ENCODE measurements around the gene PDE4B.

PDE4B gene

DNA sequence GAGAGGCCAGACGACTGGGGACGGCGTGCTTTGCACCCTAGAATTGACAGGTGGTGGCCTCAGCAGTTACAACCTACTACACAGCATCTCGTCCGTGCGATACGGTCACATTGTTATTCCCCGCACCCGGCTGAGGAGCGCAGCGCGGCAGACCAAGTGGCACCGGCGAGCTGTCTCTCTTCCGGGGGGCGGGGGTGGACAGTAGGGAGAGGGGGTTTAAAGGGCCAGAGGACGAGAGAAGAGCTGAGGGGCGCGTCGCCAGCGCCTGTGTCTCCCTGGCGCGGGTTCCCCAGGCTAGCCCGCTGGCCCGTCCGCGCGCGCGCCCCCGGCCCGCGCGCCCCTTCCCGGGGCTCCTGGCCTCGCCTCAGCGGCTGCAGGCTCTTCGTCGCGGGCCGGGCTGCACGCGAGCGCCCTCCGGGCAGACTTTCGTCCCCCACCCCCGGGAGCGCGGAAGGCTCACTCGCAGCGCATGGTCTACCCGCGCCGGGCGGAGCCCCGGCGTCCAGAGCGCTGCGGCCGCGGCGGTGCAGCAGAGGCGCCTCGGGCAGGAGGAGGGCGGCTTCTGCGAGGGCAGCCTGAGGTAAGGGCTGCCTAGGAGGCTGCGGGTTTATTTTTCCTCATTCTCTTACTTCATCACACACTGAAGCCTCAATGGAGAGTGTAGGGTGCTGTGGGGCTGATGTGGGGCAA is at the start of gene PDE4B:
TSS of gene PDE4B (plus strand) at position 227 of the 690 bp plus-strand sequence.
- no peak for DNase-seq (ENCODE audit: low read depth)

DNA sequence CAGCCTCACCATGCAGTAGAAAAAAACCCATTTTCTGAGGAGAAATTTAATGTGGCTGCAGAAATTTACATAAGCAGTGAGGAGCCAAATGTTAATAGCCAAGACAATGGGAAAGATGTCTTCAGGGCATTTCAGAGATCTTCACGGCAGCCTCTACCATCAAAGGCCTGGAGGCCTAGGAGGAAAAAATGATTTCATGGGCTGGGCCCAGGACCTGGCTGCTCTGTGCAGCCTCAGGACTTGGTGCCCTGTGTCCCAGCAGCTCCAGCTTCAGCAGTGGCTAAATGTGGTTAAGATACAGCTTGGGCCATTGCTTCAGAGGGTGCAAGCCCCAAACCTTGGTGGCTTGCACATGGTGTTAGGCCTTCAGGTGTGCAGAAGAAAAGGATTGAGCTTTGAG is 48.0 kb upstream of the PDE4B start:
- no peak for DNase-seq (ENCODE audit: low read depth)

DNA sequence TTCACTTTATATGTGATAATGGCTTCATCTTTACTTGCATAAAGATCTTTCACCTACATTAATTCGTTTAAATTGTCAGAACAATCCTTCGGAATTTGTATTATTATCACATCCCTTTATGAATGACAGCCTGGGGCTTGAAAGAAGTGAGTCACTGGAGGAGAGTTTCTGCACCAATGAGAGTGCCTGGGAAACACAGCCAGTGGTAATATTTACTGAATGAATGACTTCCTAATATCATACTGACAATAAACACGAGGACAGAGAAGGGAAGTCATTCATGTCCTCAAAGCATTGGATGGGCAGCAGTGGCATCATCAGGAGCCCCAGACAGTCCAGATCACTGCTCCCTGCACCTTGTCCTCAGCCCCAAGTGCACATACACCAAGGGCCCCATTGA is 40.7 kb upstream of the PDE4B start:
- DNase-seq (ENCODE audit: low read depth), result no peak

DNA sequence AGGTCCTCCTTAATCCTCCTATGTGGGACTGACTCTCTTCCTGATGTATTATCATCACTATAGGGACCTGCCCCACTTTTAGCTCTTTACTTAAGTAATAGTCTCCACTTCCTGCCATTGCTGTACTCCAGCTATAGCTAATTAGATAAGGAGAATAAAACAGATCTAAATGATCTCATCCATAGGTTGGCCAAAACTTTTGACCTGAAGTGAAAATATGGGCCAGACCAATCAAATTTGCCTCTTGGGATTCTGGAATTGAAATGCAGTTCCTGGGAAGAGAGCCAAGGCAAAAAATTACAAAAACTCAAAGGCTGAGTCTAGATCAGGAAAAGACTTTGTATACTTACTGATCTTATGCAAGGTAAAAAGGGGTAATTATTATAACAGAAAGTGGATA is 36.1 kb upstream of the PDE4B start:
- DNase-seq (ENCODE audit: low read depth), result no peak

DNA sequence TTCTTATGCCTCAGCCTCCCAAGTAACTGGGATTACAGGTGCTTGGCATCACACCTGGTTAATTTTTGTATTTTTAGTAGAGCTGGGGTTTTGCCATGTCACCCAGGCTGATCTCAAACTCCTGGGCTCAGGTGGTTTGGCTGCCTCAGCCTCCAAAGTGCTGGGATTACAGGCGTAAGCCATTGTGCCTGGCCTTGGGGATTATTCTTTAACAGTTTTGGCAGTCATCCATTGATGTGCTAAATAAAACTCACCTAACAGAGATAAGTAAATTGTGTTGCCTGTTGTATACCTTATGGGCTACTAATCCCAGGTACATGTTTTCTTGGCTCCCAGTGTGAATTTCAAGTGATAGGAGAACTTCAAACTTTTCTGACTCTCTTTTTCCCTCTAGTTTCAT is 35.2 kb upstream of the PDE4B start:
- no peak for DNase-seq (ENCODE audit: low read depth)

DNA sequence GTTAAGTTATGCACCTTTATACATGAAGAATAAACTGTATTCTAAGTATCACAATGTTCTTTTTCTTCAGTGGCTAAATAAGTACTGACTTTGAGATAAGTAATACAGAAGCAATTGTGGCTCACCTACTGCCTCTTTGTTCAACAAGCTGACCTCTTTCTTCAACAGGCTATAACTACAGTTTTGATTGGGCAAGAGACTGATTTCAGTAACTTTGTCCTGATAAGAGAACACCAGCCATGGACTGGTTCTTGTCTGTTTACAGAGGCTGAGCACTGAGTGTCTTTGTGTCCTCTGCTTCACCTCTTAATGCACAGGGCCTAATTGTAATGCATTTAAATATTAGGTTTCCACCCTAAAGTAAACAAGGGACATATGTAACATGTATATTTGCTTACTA is 34.6 kb upstream of the PDE4B start:
- no peak for DNase-seq (ENCODE audit: low read depth)

DNA sequence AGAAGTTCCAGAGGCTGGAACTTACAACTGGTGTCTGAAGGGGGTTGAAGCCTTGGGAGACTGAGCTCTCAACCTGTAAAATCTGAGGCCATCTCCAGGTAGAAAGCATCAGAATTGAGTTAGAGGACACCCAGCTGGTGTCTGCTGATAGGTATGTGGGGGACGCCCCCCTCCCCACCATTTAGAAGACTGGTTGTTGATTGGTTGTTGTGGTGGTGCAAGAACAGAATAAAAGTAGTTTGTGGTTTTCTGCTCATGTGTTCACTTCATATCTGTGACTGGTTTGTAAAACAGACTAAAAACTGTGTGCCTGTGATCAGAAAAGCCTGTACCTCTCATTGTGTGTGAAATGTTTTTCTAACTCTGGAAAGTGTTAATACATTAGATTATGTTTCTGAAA is 33.2 kb upstream of the PDE4B start:
- DNase-seq (ENCODE audit: low read depth), result no peak

DNA sequence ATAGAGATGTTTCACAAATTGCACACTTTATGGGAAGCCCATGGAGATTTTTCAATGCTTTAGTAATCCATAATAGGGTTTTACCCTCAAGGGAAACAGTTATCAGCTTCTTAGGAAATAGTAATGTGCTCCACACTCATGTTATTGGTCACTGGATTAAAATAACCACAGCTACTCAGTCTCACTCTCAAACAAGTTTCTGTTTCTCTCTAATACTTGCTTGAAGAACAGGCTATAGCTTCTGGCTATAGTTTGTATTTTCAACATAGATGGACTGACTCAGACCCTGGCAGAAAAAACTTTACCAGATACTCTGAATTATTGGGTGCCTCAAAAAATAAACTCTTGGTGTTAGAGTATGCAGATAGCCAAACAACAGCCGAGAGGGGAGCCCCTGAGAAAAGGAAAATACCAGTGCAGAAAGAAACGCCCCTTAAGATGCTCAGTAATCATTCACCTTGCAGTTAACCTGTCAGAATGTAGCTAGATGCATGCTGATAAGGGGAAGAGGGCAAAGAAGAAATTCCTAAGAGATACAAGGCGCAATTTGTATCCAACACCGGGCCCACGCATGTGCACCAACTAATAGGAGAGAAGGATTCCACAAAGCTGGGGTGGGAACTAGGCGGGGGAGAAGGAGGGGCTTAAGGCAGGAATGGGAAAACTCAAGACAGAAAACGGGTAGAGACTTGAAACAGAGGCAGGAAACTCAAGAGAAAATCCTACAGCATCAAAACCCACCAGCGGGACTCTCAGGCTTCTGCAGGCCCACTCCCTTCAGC is 30.4 kb upstream of the PDE4B start:
- DNase-seq (ENCODE audit: low read depth), result no peak

DNA sequence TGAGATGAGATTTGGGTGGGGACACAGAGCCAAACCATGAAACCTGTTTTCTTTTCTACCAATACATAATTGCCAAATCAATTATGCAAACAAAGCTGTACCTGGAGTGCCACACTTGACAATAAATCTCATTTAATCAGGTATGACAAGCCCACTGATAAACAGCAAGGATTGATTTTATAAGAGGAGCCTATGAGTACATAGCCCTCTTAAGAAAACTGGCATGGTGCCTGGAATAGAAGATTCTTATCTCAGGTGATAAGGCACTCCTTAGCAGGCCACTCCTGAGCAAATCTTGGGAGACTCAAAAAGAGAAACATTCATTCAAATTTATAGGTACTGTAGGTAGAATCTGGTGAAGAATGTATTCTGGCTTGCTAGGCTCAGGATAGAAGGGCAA is 28.6 kb upstream of the PDE4B start:
- DNase-seq (ENCODE audit: low read depth), result no peak

DNA sequence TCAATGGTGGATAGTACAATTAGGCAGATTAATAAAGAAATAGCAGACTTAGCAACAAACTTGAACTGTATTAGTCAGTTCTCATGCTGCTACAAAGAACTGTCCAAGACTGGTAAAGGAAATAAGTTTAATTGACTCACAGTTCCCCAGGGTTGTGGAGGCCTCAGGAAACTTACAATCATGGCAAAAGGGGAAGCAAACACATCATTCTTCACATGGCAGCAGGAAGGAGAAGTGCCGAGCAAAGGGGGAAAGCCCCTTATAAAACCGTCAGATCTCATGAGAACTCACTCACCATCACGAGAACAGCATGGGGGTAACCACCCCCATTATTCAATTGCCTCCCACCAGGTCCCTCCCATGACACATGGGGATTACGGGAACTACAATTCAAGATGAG is 27.1 kb upstream of the PDE4B start:
- DNase-seq (ENCODE audit: low read depth), result no peak

DNA sequence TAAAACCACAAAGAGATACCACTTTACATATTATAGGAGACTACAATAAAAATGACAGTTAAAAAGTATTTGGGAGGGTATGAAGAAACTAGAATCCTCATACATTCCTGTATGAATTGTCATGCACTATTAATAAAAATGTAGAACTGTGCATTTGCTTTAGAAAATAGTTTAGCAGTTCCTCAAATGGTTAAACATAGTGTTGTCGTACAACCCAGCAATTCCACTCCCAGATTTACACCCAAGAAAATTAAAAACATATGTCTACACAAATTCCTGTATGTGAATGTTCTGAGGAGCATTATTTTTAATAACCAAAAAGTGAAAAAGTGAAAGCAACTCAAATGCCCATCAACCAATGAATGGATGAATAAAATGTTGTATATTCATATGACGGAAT is 23.1 kb upstream of the PDE4B start:
- DNase-seq (ENCODE audit: low read depth), result no peak

DNA sequence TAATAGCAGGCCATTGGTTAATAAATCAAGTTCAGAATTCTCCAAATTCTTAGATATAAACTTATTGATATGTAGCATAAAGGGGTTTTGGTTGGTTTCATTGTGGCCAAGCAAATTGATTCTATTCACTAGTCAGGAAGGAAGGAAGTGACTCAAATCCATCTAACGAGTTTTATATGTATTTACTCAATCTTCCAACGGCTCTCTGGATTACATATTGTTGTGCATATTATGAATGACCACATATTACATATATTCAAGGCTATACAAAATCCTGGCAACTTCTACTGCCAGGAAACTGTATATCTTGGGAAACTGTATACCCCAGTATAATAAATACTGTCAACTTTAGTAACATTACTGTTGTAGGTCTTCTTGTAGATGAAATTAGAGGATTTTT is 20.1 kb upstream of the PDE4B start:
- no peak for DNase-seq (ENCODE audit: low read depth)

DNA sequence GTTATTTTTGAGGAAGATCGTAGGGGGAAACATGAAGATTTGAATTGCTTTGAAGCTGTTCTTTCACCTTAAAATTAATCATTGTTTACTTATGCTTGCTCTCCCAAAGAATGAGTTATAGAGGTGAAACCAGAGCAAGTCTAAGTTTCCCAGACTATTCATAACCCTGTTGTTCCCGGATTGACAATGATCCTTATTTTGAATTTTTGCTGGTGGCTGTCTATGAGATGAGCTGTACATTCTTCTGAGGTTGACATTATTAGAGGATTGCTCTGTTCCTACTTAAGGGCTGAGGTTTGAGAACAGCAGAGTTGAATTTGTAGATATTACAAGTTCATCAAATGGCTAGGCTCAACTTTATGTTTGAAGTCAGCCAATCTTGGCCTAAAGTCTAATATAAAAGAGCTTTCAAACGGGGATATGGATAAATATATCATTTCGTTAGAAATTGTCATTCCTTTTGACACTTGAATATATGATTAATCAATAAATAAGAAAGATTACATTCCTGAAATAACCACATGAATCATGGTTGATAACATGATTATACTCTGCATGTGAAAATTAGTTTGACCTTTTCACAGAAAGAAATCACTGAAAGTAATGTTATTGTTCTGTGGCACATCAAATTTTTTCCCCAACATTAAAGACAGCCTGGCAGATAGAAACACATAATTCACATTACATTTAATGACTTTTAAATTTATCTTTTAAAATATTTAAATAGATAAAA is 19.1 kb upstream of the PDE4B start:
- no peak for DNase-seq (ENCODE audit: low read depth)

DNA sequence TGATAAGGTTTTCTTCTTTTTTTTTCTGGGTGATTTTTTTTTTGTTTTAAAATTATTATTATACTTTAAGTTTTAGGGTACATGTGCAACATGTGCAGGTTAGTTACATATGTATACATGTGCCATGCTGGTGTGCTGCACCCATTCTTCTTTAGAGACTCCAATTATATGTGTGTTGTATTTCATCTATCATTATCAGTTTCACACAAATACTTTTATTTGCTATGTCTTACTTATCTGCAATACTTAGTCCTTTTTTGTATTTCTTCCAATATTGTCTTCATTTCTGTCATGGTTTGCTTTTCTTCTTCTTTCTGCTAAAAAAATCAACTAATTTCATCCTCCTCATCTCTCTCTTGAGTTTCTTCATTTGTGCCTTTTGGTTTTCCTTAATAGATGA is 3.9 kb upstream of the PDE4B start:
- no peak for DNase-seq (ENCODE audit: low read depth)

DNA sequence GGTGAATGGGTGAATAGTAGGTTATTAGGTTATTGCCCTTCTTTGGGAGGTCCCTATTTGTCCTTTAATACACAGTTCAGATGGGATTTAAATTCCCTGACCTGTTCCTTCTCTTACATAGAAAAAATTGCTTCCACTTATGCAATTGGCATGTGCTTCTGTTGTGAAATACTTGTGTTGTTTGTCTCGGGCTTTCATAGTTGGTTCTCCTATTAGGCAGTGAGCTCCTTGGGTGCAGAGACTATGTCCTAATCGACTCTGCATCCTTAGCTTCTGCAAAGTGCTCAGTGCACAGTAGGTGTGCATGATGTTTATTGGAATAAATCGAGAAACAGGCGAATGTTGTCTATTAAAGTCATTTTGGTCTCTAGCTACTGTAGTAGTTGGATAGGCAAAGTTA is 1.3 kb upstream of the PDE4B start:
- DNase-seq (ENCODE audit: low read depth), result no peak

DNA sequence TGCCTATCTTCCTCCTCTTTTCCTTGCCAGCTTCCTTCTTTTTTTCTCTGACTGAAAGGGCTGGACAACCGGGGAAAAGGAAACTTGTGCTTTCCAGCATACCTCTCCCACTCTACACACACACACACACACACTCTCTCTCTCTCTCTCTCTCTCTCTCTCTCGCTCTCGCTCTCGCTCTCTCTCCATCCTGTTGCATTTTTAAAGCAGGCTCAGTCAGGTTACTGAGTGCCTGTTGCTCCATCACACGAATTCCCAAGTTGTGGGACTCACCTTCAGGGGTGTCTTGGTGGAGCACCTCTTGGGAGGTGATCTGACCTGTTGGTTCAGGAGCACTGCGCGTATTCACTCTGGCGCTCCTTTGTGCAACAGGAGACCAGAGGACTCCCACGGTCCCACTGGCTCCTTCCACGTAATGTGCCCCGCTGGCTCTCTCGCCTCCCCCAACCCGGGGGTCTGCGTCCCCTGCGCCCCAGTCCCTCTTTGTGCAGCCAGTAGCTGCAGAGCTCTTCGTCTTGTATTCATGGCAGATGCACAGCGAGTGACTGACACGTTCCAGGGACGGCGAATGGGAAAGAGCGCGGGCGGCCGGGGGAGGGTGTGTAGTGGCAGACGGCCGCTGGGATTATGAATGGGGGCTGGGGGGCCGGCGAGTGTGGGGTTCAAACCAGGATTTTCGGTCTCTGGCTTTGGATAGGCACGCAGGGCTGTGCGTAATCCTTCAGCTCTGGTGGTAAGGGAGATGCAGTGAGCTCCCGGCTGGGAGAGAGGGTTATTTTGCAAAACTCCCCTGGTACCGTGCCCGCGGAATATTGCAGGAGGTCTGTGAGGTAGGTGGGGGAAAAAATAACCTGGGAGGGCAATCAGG is 660 bp upstream of the PDE4B start:
- DNase-seq (ENCODE audit: low read depth), result no peak

DNA sequence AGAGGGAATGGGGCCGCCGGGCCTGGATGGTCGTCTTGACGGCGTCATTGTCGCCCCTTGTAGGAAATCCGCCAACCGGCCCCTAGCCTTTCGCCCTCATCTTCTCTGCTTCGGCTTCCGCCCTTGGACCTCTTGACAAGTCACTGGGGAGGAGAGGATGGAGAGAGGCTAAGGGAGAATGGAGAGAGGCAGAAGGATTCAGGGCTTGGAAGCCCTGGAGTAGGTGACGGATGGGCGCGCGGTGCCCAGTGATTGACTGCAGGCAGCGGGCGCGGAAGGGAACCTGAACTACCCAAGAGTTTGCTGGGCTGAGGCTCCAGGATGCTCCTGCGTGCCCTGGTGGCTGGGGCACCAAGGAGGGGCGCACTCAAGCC is 651 bp downstream of the PDE4B start:
- DNase-seq (ENCODE audit: low read depth), result no peak

DNA sequence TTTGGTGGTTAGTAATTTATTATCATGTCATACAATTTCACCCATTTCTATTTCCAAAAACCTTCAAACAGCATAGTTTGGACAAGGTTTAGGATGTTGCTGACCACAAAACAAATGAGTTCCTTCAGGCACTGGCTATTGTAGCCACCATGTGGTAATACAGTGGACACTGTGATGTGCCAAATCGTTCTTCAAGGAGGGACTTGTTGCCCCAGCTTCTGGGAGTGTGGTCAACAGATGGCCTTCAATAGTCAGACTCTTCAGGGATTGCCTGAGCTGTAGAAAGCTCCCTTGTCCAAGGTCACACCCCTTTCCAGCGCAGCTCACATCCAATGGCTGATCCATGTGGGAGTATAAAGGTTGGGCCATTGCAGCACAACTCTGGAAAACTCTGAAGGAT is 2.6 kb downstream of the PDE4B start:
- no peak for DNase-seq (ENCODE audit: low read depth)

DNA sequence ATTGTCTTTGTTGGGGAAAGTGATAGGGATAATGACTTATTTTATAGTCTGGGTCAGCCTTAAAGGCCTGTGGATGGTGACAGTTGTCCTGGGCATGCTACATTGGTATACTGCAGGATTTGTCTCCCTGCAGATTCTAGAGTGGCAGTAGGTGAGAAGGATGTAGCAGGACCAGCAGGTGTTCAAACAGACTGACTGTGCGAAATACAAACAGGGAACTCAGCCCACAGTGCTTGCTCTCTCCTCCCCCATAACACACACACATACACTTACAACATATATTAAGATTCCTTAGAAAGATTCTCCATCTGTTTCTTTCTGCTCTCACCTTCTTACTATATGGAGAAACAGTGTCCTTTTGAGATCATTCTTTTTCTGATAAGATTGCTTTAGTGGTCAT is 6.9 kb downstream of the PDE4B start:
- no peak for DNase-seq (ENCODE audit: low read depth)

DNA sequence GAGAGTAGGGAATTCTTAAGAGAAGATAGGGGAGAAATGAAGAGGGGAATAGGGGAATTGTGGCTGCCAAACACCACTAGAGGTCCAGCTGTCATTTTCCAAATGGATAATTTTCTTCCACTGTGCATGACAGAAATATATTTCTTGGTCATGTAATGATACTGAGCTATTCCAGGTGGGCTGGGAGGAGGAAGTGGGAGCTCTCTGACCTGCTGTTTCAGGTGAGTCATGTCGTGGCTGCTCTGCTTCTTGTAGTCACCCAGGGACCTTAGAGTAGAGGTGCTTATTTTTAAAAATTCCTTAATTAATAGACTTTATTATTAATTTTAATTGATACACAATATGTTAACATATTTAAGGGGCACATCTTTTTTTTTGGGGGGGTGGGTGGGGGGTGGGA is 11.9 kb downstream of the PDE4B start:
- no peak for DNase-seq (ENCODE audit: low read depth)

DNA sequence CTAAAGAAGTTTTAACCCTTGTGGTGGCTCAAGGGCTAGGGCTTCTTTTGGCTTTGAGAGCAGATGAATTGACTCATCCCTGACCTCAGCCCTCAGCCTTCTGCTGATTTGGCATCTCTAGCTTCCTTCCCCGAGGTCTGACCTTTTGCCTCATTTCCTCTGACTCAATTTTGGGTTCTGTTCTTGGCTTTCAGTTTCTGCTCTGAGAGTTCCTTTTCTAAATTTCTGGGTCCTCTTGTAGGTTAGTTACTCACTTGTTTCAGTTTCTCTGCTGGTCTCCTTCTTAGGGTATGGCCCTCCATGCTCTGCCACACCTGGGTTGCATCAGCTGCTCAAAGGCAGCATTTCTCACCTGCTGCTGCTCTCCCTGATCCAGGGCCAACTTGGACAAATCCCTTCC is 19.4 kb downstream of the PDE4B start:
- DNase-seq (ENCODE audit: low read depth), result peak; percentile 82

DNA sequence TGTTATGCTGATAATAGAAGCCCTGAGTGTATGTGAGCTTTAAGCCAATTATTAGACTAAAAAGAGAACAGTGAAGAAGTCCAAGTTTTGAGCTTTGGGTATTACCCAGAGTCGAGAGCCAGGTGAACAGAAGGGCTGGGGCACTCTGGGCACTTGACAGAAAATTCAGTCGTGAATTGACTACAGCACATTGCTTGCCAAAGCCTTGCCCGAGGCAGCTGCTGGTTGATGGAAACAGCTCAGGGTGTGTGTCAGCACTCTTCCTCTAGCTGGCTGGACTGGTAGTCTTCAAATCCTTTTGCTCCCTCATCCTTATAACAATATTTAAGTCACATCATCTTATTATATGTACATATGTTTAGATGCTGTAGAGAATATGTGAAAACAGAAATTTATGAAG is 21.3 kb downstream of the PDE4B start:
- DNase-seq (ENCODE audit: low read depth), result peak; percentile 12
